H7 (cell line): ENCODE measurements around the gene TECR. TPM values are rescaled to one million over a fixed set of nuclear protein-coding genes. Genes with fewer than 3 reads are reported as not detected.
"Not testable (repeated sequence)": the region's sequence is repeated elsewhere in the genome, so short reads cannot be mapped to it uniquely, and the experiment has no call there.

Experiments used
- DNase-seq: peaks from one replicate; pipeline ENCODE4 v3.0.0; 2012
- H3K27me3 ChIP-seq: 2 replicates; pipeline ENCODE4 v1.6.0; 2011; ENCODE audit warnings: mild to moderate bottlenecking, low read length; ENCODE audit not compliant: control insufficient read depth, insufficient read depth
- H3K36me3 ChIP-seq: replicated peaks from 2 replicates; pipeline ENCODE4 v1.5.1; 2011; ENCODE audit warnings: low read length; ENCODE audit not compliant: control insufficient read depth, insufficient read depth
- H3K4me3 ChIP-seq: 2 replicates; pipeline ENCODE4 v1.5.1; 2011; ENCODE audit warnings: low read depth, mild to moderate bottlenecking, control low read depth, low read length, moderate library complexity; ENCODE audit not compliant: insufficient read depth
- total RNA-seq: library from RNA; depleted of rRNA; stranded (reverse); fragments of >200 nt; shearing (Covaris generic); gene quantifications from 2 replicates; pipeline ENCODE4 v1.2.3, GENCODE V29; 2014

TECR gene
- total RNA-seq, 1 experiment from 2014 or later: 99.4 TPM

- H3K27me3 ChIP-seq: no peaks in the 10 kb centered on the region
- DNase-seq: peak; percentile 59
- H3K4me3 ChIP-seq: no peak overlapping the region
- no peaks in the 10 kb centered on the region; the same call in 1 of the 2 replicates for H3K36me3 ChIP-seq
Measured at GRCh38 chr19:14558370-14559066, 29.1 kb downstream of the TECR start.

GRCh38 chr19:14559916-14560775 lies 30.8 kb downstream of the TECR start:
- no peak overlapping the region for H3K4me3 ChIP-seq
- H3K27me3 ChIP-seq: no peaks in the 10 kb centered on the region
- no peaks in the 10 kb centered on the region; the same call in none of the 2 replicates for H3K36me3 ChIP-seq
- DNase-seq: peak; percentile 36

- peak; percentile 44 for DNase-seq
- Histone ChIP-seq H3K27me3 (no peaks in the 10 kb centered on the region), H3K36me3 (no peaks in the 10 kb centered on the region; the same call in none of the 2 replicates), H3K4me3 (no peak overlapping the region)
Measured at GRCh38 chr19:14560776-14561108, 31.3 kb downstream of the TECR start.

- Histone ChIP-seq H3K4me3 (no peak overlapping the region), H3K27me3 (no peaks in the 10 kb centered on the region), H3K36me3 (peaks cover under 1% of the 10 kb centered on the region)
- no peak for DNase-seq
Measured at GRCh38 chr19:14561249-14561648, 31.9 kb downstream of the TECR start.

GRCh38 chr19:14561847-14562351 lies 32.5 kb downstream of the TECR start:
- peaks cover 1% of the 10 kb centered on the region for H3K36me3 ChIP-seq
- no peaks in the 10 kb centered on the region for H3K27me3 ChIP-seq
- peak; percentile 65 for DNase-seq
- no peak overlapping the region for H3K4me3 ChIP-seq

- H3K4me3 ChIP-seq: no peak overlapping the region
- peak; percentile 78 for DNase-seq
- no peaks in the 10 kb centered on the region for H3K27me3 ChIP-seq
- H3K36me3 ChIP-seq: peaks cover 1% of the 10 kb centered on the region
Measured at GRCh38 chr19:14562660-14563589, 33.5 kb downstream of the TECR start.

- DNase-seq: peak; percentile 38
- H3K36me3 ChIP-seq: peaks cover 1% of the 10 kb centered on the region
- H3K4me3 ChIP-seq: no peak overlapping the region
- H3K27me3 ChIP-seq: no peaks in the 10 kb centered on the region
Measured at GRCh38 chr19:14563590-14563926, 34.2 kb downstream of the TECR start.

GRCh38 chr19:14563989-14564651 lies 34.7 kb downstream of the TECR start:
- peak; percentile 99 for DNase-seq
- no peaks in the 10 kb centered on the region for H3K27me3 ChIP-seq
- H3K36me3 ChIP-seq: peaks cover 1% of the 10 kb centered on the region
- H3K4me3 ChIP-seq: no peak overlapping the region

GRCh38 chr19:14564652-14565297 lies 35.4 kb downstream of the TECR start:
- DNase-seq: peak; percentile 65
- H3K27me3 ChIP-seq, H3K36me3 ChIP-seq, H3K4me3 ChIP-seq: not testable (repeated sequence)

- DNase-seq: peak; percentile 42
- H3K27me3 ChIP-seq: no peaks in the 10 kb centered on the region
- no peak overlapping the region for H3K4me3 ChIP-seq
- peaks cover 1% of the 10 kb centered on the region for H3K36me3 ChIP-seq
Measured at GRCh38 chr19:14565298-14565679, 35.9 kb downstream of the TECR start.

- DNase-seq: peak; percentile 18
Measured at GRCh38 chr19:14565765-14566711, 36.6 kb downstream of the TECR start.

GRCh38 chr19:14566712-14567077 lies 37.3 kb downstream of the TECR start:
- H3K4me3 ChIP-seq: no peak overlapping the region
- peaks cover 1% of the 10 kb centered on the region for H3K36me3 ChIP-seq
- peak; percentile 12 for DNase-seq
- no peaks in the 10 kb centered on the region for H3K27me3 ChIP-seq

More at GRCh38 chr19:14565765-14566711, 36.6 kb downstream of the TECR start:
- Histone ChIP-seq H3K36me3 (peaks cover 1% of the 10 kb centered on the region), H3K4me3 (no peak overlapping the region), H3K27me3 (no peaks in the 10 kb centered on the region)

- Histone ChIP-seq H3K27me3 (no peaks in the 10 kb centered on the region), H3K36me3 (peaks cover 1% of the 10 kb centered on the region), H3K4me3 (no peak overlapping the region)
- peak; percentile 15 for DNase-seq
Measured at GRCh38 chr19:14567079-14567478, 37.7 kb downstream of the TECR start.
